MM.1S (cell line): ENCODE measurements around the gene MTNR1B.

Experiments used
- DNase-seq: peaks from one replicate; pipeline ENCODE4 v3.0.0-alpha.2; 2015
- H2AFZ ChIP-seq: fragments of 300-600 bp; sonication (generic); 2 replicates; pipeline ENCODE4 v1.6.0; 2016; ENCODE audit warnings: antibody characterized with exemption, low read length
- H3F3A ChIP-seq: fragments of 300-600 bp; sonication (generic); 2 replicates; pipeline ENCODE4 v1.6.1; 2016; ENCODE audit warnings: mild to moderate bottlenecking, antibody characterized with exemption, low read length, moderate library complexity, mixed read lengths; ENCODE audit not compliant: insufficient read depth
- H3K27ac ChIP-seq: fragments of 300-600 bp; sonication (generic); 2 replicates; pipeline ENCODE4 v1.5.1; 2016; ENCODE audit warnings: mild to moderate bottlenecking, low read length
- H3K27me3 ChIP-seq: fragments of 300-600 bp; sonication (generic); replicated peaks from 2 replicates; pipeline ENCODE4 v1.6.0; 2016; ENCODE audit warnings: low read length; ENCODE audit not compliant: insufficient read depth
- H3K36me3 ChIP-seq: fragments of 300-600 bp; sonication (generic); replicated peaks from 2 replicates; pipeline ENCODE4 v1.6.1; 2016; ENCODE audit warnings: mild to moderate bottlenecking, low read length, mixed read lengths; ENCODE audit not compliant: insufficient read depth
- H3K4me1 ChIP-seq: fragments of 300-600 bp; sonication (generic); 2 replicates; pipeline ENCODE4 v1.6.1; 2016; ENCODE audit warnings: low read length, mixed read lengths
- H3K4me2 ChIP-seq: fragments of 300-600 bp; sonication (generic); 2 replicates; pipeline ENCODE4 v1.6.0; 2016; ENCODE audit warnings: low read depth, low read length
- H3K4me3 ChIP-seq: fragments of 300-600 bp; sonication (generic); 2 replicates; pipeline ENCODE4 v1.5.1; 2016; ENCODE audit warnings: low read length, mixed read lengths
- H3K79me2 ChIP-seq: fragments of 300-600 bp; sonication (generic); 2 replicates; pipeline ENCODE4 v1.6.1; 2016; ENCODE audit warnings: mixed run types, low read length, mixed read lengths
- H3K9ac ChIP-seq: fragments of 300-600 bp; sonication (generic); 2 replicates; pipeline ENCODE4 v1.6.1; 2016; ENCODE audit warnings: low read length, mixed read lengths
- H3K9me2 ChIP-seq: fragments of 300-600 bp; sonication (generic); replicated peaks from 2 replicates; pipeline ENCODE4 v1.6.1; 2016; ENCODE audit warnings: mild to moderate bottlenecking, low read length, mixed read lengths; ENCODE audit not compliant: insufficient read depth
- H3K9me3 ChIP-seq: fragments of 300-600 bp; sonication (generic); replicated peaks from 2 replicates; pipeline ENCODE4 v1.6.1; 2016; ENCODE audit warnings: mild to moderate bottlenecking, low read length, mixed read lengths; ENCODE audit not compliant: insufficient read depth
- H4K20me1 ChIP-seq: fragments of 300-600 bp; sonication (generic); 2 replicates; pipeline ENCODE4 v1.6.1; 2016; ENCODE audit warnings: mild to moderate bottlenecking, low read length, moderate library complexity, mixed read lengths; ENCODE audit not compliant: insufficient read depth
- EZH2 ChIP-seq: fragments of 300-600 bp; sonication (generic); optimal IDR thresholded peaks from 2 replicates; pipeline ENCODE3; 2017; ENCODE audit warnings: low read depth, mild to moderate bottlenecking, antibody characterized with exemption, low read length, mixed read lengths
- EZH2phosphoT487 ChIP-seq: fragments of 300-600 bp; sonication (generic); IDR thresholded peaks from 2 replicates; pipeline ENCODE4 v1.6.1; 2018; ENCODE audit warnings: antibody characterized with exemption, low read length
- TF ChIP-seq, protein P1 (sequence below): fragments of 300-600 bp; sonication (generic); IDR thresholded peaks from 2 replicates; pipeline ENCODE4 v1.5.1; 2016; ENCODE audit warnings: antibody characterized with exemption, low read length, mixed read lengths

The MTNR1B gene

GRCh38 chr11:92976681-92977080 lies 7.2 kb downstream of the MTNR1B start:
- no peak overlapping the region for H3K4me2 ChIP-seq
- no peak overlapping the region for H2AFZ ChIP-seq
- no peaks in the 10 kb centered on the region for H3K4me1 ChIP-seq
- H3K9me3 ChIP-seq: no peaks in the 10 kb centered on the region
- DNase-seq: no peak
- H3K9ac ChIP-seq: no peak overlapping the region
- no peaks in the 10 kb centered on the region for H3K27me3 ChIP-seq
- H3K9me2 ChIP-seq: no peaks in the 10 kb centered on the region
- no peaks in the 10 kb centered on the region for H3K79me2 ChIP-seq
- no peaks in the 10 kb centered on the region for H3K36me3 ChIP-seq
- H3K4me3 ChIP-seq: no peak overlapping the region
- H3K27ac ChIP-seq: no peak overlapping the region
- no peaks in the 10 kb centered on the region for H3F3A ChIP-seq
- no peaks in the 10 kb centered on the region for H4K20me1 ChIP-seq
- TF ChIP-seq EZH2phosphoT487 (no peak), EZH2 (no peak)
- TF ChIP-seq, protein P1, sequence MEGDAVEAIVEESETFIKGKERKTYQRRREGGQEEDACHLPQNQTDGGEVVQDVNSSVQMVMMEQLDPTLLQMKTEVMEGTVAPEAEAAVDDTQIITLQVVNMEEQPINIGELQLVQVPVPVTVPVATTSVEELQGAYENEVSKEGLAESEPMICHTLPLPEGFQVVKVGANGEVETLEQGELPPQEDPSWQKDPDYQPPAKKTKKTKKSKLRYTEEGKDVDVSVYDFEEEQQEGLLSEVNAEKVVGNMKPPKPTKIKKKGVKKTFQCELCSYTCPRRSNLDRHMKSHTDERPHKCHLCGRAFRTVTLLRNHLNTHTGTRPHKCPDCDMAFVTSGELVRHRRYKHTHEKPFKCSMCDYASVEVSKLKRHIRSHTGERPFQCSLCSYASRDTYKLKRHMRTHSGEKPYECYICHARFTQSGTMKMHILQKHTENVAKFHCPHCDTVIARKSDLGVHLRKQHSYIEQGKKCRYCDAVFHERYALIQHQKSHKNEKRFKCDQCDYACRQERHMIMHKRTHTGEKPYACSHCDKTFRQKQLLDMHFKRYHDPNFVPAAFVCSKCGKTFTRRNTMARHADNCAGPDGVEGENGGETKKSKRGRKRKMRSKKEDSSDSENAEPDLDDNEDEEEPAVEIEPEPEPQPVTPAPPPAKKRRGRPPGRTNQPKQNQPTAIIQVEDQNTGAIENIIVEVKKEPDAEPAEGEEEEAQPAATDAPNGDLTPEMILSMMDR: no peak

- Histone ChIP-seq H3K4me3 (no peak overlapping the region), H3K36me3 (no peaks in the 10 kb centered on the region), H3K27ac (no peak overlapping the region), H3F3A (no peaks in the 10 kb centered on the region), H3K9me2 (no peaks in the 10 kb centered on the region), H3K9me3 (no peaks in the 10 kb centered on the region), H3K9ac (no peak overlapping the region), H3K27me3 (no peaks in the 10 kb centered on the region), H3K79me2 (no peaks in the 10 kb centered on the region), H4K20me1 (no peaks in the 10 kb centered on the region), H3K4me2 (no peak overlapping the region), H3K4me1 (no peaks in the 10 kb centered on the region), H2AFZ (no peak overlapping the region)
- no peak for TF ChIP-seq EZH2phosphoT487
- TF ChIP-seq, protein P1: no peak
- TF ChIP-seq EZH2: no peak
- DNase-seq: no peak
These were observed 8.0 kb downstream of the MTNR1B start for GRCh38 chr11:92977401-92977800.

DNA sequence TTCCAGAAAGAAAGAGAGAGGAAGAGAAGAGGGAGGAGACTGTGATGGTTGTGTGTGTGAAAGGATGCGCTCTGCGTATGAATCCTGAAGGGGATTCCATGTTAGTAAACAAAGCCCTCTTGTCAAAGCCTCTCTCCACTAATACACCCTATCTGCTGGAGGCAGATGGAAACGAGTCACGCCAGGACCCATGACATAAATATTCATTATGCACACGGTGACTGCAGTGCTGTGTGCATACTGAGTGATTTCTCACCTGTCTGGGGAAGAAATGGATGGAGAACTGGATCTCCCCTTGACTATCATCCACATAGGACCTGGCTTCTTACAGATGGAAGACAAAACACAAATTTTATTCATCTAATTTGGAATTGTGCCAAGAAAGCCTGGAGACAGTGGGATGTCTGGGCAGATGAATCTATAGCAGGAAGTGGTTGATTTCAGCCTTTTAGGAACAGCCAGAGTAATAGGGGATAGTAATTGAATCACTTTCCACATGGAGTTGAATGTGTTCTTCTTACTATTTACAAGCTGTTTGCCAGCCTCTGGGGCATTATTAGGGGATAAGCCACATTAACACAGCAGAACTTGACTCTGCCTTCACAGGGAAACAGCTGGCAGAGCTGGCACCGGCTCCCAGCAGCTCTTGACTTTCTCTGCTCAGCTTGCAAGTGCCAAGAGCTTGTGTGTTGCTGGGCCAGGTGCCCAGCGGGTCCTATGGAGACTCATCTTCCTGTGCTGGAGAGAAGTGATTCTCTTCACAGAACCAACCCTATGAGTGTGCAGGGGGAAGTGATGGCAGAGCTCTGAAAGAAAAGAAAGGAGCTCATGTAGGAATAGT lies 9.0 kb downstream of the MTNR1B start:
- no peaks in the 10 kb centered on the region for H3F3A ChIP-seq
- no peak for DNase-seq
- no peak overlapping the region for H3K4me2 ChIP-seq
- no peaks in the 10 kb centered on the region for H3K36me3 ChIP-seq
- TF ChIP-seq, protein P1: no peak
- TF ChIP-seq EZH2phosphoT487 (no peak), EZH2 (no peak)
- H3K4me3 ChIP-seq: no peak overlapping the region
- H2AFZ ChIP-seq: no peak overlapping the region
- H3K9me3 ChIP-seq: no peaks in the 10 kb centered on the region
- H3K4me1 ChIP-seq: no peaks in the 10 kb centered on the region
- H3K27ac ChIP-seq: no peak overlapping the region
- H3K27me3 ChIP-seq: no peaks in the 10 kb centered on the region
- H3K79me2 ChIP-seq: no peaks in the 10 kb centered on the region
- H3K9me2 ChIP-seq: no peaks in the 10 kb centered on the region
- H3K9ac ChIP-seq: no peak overlapping the region
- no peaks in the 10 kb centered on the region for H4K20me1 ChIP-seq
